NCI-H510A (cell line): ENCODE results near the gene ST6GAL1.
"Not testable (repeated sequence)": the region's sequence is repeated elsewhere in the genome, so short reads cannot be mapped to it uniquely, and the experiment has no call there.

ENCODE experiments used
- DNase-seq: peaks from one replicate; lab custom pipeline; 2025; lab: John Stamatoyannopoulos, UW

Gene ST6GAL1

GRCh38 chr3:186930143-186930640 is at the start of gene ST6GAL1:
TSS of gene ST6GAL1 (plus strand) at chr3:186930526. CDS start at chr3:187042704, 112,178 bp downstream.
- peak; percentile 27 for DNase-seq

GRCh38 chr3:186882150-186882524 is 48.2 kb upstream of the ST6GAL1 start:
- no peak for DNase-seq

- DNase-seq = no peak
Observed at GRCh38 chr3:186882881-186883685, 47.2 kb upstream of the ST6GAL1 start.

GRCh38 chr3:186883686-186884058 is 46.7 kb upstream of the ST6GAL1 start:
- no peak for DNase-seq

- DNase-seq = not testable (repeated sequence)
Observed at GRCh38 chr3:186884868-186885267, 45.5 kb upstream of the ST6GAL1 start.

- DNase-seq = no peak
Observed at GRCh38 chr3:186886202-186886981, 43.9 kb upstream of the ST6GAL1 start.

GRCh38 chr3:186887507-186887938 is 42.8 kb upstream of the ST6GAL1 start:
- DNase-seq = not testable (repeated sequence)

- no peak for DNase-seq
Observed at GRCh38 chr3:186888569-186888968, 41.8 kb upstream of the ST6GAL1 start.

- DNase-seq = not testable (repeated sequence)
Observed at GRCh38 chr3:186889698-186890097, 40.6 kb upstream of the ST6GAL1 start.

- no peak for DNase-seq
Observed at GRCh38 chr3:186890911-186891310, 39.4 kb upstream of the ST6GAL1 start.

- not testable (repeated sequence) for DNase-seq
Observed at GRCh38 chr3:186893071-186893470, 37.3 kb upstream of the ST6GAL1 start.

- DNase-seq = no peak
Observed at GRCh38 chr3:186895406-186895805, 34.9 kb upstream of the ST6GAL1 start.

GRCh38 chr3:186896006-186896405 is 34.3 kb upstream of the ST6GAL1 start:
- no peak for DNase-seq

- no peak for DNase-seq
Observed at GRCh38 chr3:186896875-186897274, 33.5 kb upstream of the ST6GAL1 start.

GRCh38 chr3:186901135-186901734 is 29.1 kb upstream of the ST6GAL1 start:
- DNase-seq = no peak

- DNase-seq = no peak
Observed at GRCh38 chr3:186902154-186902553, 28.2 kb upstream of the ST6GAL1 start.

GRCh38 chr3:186902713-186903112 is 27.6 kb upstream of the ST6GAL1 start:
- no peak for DNase-seq

GRCh38 chr3:186903676-186904075 is 26.6 kb upstream of the ST6GAL1 start:
- DNase-seq = not testable (repeated sequence)

- DNase-seq = not testable (repeated sequence)
Observed at GRCh38 chr3:186907075-186907474, 23.3 kb upstream of the ST6GAL1 start.

GRCh38 chr3:186909078-186909853 is 21.1 kb upstream of the ST6GAL1 start:
- no peak for DNase-seq
